ENCODE data around the gene TET3. TPM values are rescaled to one million over a fixed set of nuclear protein-coding genes. Genes with fewer than 3 reads are reported as not detected.

TET3 gene
- polyA plus RNA-seq, 2 of the 4 experiments (the other 2 are of a cell fraction) = 4.6 to 6.1 TPM

DNA sequence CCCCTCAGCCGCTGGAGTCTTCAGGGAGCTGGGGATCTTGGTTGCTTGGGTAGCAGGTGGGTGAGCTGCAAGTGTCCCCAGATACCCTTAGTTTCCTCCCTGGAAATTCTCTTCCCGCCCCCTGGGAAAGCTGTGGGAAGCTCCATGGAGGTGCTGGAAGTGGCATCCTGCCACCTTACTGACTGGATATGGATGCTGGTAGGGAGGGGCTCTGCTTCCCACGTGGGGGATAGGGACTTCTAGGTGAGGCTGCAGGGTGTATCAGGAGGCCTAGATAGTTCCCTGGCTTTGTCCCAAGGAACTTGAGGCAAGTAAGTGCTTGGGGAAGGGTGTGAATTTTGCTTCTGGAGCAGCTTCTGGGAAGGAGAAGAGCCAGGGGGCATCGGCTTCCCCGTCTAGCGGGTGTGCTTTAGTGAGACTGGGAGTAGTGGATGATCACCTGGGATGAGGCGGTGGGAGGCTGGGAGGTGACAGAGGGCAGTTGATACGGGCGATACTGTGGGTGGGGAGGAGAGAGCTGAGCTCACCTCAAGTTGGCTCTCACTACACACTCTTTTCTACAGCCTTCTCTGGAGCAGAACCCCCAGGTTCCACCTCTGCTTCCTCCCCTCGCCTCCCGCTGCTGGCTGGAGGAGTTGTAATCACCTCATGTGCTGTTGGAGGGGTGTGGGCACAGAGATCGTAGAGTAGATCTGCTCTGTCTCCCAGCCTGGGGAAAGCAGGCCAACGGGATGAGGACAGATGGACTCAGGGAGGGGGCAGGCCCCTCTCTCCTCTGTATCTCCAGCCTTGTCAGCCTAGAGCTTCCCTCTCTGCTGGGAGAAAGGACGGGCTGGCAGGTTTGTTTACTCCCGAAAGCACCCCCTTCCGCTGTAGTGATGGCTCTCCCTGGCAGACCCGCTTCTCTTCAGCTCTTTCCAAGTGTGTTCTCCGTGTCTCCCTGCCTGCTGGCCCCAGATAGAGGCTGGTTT lies 19.8 kb downstream of the TET3 start:
- CTCF ChIA-PET = interaction anchor here (0.5 to 1.4 kb wide), 7 partner anchors 9 to 181 kb away, joined by 3 to 4 read pairs (median 3); no protein-coding TSS in a partner anchor
- 93% methylated on average over 18 of the region's 18 CpGs for WGBS (ENCODE audit: missing lambda C conversion rate)
- no peak for ATAC-seq
- POLR2A ChIA-PET = no interaction called here
- Histone ChIP-seq H3K9me3 (no peaks in the 10 kb centered on the region), H3K4me2 (no peak overlapping the region), H3K4me1 (peaks cover 24% of the 10 kb centered on the region), H3K27ac (peak overlapping the region in 1 of 2 experiments; percentile 46; a peak in 2 of 6 replicates), H3K4me3 (no peak overlapping the region)
- no peak for FAIRE-seq
- DNase-seq (ENCODE audit: low read depth in 1 of 2, low spot score in 1 of 2) = no peak
- TF ChIP-seq, protein P1, sequence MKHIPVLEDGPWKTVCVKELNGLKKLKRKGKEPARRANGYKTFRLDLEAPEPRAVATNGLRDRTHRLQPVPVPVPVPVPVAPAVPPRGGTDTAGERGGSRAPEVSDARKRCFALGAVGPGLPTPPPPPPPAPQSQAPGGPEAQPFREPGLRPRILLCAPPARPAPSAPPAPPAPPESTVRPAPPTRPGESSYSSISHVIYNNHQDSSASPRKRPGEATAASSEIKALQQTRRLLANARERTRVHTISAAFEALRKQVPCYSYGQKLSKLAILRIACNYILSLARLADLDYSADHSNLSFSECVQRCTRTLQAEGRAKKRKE (CRISPR knock-in tag; IDR thresholded peaks at IDR 0.05; ENCODE audit: low read depth) = no peak
- TF ChIP-seq POLR2A (IDR thresholded peaks at IDR 0.05; ENCODE audit: low read length) = no peak
- no peak for TF ChIP-seq HOXB5 (CRISPR knock-in tag; IDR thresholded peaks at IDR 0.05)
- TF ChIP-seq BHLHE40 (IDR thresholded peaks at IDR 0.05; ENCODE audit: low read depth, low read length) = no peak
- TF ChIP-seq TFCP2L1 (CRISPR knock-in tag; IDR thresholded peaks at IDR 0.05) = no peak
- TF ChIP-seq RARB (CRISPR knock-in tag; IDR thresholded peaks at IDR 0.05) = no peak
- no peak for TF ChIP-seq ESRRA (IDR thresholded peaks at IDR 0.05; ENCODE audit: borderline replicate concordance, low read length)
- TF ChIP-seq, protein P2, sequence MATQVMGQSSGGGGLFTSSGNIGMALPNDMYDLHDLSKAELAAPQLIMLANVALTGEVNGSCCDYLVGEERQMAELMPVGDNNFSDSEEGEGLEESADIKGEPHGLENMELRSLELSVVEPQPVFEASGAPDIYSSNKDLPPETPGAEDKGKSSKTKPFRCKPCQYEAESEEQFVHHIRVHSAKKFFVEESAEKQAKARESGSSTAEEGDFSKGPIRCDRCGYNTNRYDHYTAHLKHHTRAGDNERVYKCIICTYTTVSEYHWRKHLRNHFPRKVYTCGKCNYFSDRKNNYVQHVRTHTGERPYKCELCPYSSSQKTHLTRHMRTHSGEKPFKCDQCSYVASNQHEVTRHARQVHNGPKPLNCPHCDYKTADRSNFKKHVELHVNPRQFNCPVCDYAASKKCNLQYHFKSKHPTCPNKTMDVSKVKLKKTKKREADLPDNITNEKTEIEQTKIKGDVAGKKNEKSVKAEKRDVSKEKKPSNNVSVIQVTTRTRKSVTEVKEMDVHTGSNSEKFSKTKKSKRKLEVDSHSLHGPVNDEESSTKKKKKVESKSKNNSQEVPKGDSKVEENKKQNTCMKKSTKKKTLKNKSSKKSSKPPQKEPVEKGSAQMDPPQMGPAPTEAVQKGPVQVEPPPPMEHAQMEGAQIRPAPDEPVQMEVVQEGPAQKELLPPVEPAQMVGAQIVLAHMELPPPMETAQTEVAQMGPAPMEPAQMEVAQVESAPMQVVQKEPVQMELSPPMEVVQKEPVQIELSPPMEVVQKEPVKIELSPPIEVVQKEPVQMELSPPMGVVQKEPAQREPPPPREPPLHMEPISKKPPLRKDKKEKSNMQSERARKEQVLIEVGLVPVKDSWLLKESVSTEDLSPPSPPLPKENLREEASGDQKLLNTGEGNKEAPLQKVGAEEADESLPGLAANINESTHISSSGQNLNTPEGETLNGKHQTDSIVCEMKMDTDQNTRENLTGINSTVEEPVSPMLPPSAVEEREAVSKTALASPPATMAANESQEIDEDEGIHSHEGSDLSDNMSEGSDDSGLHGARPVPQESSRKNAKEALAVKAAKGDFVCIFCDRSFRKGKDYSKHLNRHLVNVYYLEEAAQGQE (IDR thresholded peaks at IDR 0.05) = no peak
- no peak for TF ChIP-seq CEBPB (IDR thresholded peaks at IDR 0.05)
- TF ChIP-seq FOSB (CRISPR knock-in tag; IDR thresholded peaks at IDR 0.05) = no peak
- TF ChIP-seq RCOR1 (IDR thresholded peaks at IDR 0.05; ENCODE audit: low read depth, low read length) = no peak
- TF ChIP-seq CHD2 (IDR thresholded peaks at IDR 0.05; ENCODE audit: low read length, partially characterized antibody) = no peak
- TF ChIP-seq RAD21 (conservative IDR thresholded peaks at IDR 0.05 in 1 of 2, IDR thresholded peaks at IDR 0.05 in 1 of 2) = no peak
- no peak for TF ChIP-seq CBX8 (IDR thresholded peaks at IDR 0.05)
- TF ChIP-seq HEYL (CRISPR knock-in tag; IDR thresholded peaks at IDR 0.05) = no peak
- TF ChIP-seq, protein P3, sequence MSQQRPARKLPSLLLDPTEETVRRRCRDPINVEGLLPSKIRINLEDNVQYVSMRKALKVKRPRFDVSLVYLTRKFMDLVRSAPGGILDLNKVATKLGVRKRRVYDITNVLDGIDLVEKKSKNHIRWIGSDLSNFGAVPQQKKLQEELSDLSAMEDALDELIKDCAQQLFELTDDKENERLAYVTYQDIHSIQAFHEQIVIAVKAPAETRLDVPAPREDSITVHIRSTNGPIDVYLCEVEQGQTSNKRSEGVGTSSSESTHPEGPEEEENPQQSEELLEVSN (IDR thresholded peaks at IDR 0.05; ENCODE audit: borderline replicate concordance, low read depth) = no peak
- no peak for TF ChIP-seq FOXS1 (CRISPR knock-in tag; IDR thresholded peaks at IDR 0.05)

DNA sequence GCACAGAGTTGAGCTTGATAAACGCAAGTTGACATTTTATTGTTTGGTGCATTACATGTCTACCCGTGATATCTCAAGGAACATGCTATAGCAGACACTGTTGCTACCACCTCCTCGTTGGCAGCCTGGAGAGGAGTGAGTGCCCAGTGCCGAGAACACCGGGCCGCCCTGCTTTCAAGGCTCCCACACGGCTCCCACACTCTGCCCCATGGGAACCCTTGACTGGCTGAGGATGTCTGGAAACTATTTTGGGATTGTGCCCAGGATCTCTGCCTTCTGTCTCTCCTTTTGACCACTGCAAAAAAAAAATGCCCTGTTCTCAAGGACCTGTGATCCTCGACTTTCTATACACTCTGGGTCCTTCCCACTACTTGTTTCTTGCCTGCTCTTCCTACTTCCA lies 21.1 kb downstream of the TET3 start:
- CTCF ChIA-PET = interaction anchor here (1.3 to 1.5 kb wide), 2 partner anchors 8 to 11 kb away, joined by 3 to 6 read pairs; no protein-coding TSS in a partner anchor
- Histone ChIP-seq H3K4me2 (no peak overlapping the region), H3K4me1 (peaks cover 12% of the 10 kb centered on the region; the same call in 1 of the 3 replicates), H3K27ac (no peak overlapping the region), H3K9me3 (no peaks in the 10 kb centered on the region), H3K4me3 (no peak overlapping the region)
- WGBS (ENCODE audit: missing lambda C conversion rate) = 81% methylated on average over 8 of the region's 8 CpGs
- POLR2A ChIA-PET = no interaction called here
- DNase-seq (ENCODE audit: low read depth in 1 of 2, low spot score in 1 of 2) = no peak
- FAIRE-seq = no peak
- no peak for ATAC-seq
- TF ChIP-seq, protein P2 (IDR thresholded peaks at IDR 0.05) = no peak
- no peak for TF ChIP-seq CHD2 (IDR thresholded peaks at IDR 0.05; ENCODE audit: low read length, partially characterized antibody)
- no peak for TF ChIP-seq ZNF302 (CRISPR knock-in tag; IDR thresholded peaks at IDR 0.05)
- TF ChIP-seq MYC (IDR thresholded peaks at IDR 0.05; ENCODE audit: borderline replicate concordance, low read length) = no peak
- TF ChIP-seq GATA3 (IDR thresholded peaks at IDR 0.05; ENCODE audit: borderline replicate concordance) = no peak
- no peak for TF ChIP-seq MAZ (IDR thresholded peaks at IDR 0.05; ENCODE audit: borderline replicate concordance, low read depth, low read length)
- TF ChIP-seq RFX5 (IDR thresholded peaks at IDR 0.05) = no peak
- TF ChIP-seq HEYL (CRISPR knock-in tag; IDR thresholded peaks at IDR 0.05) = no peak
- TF ChIP-seq, protein P4, sequence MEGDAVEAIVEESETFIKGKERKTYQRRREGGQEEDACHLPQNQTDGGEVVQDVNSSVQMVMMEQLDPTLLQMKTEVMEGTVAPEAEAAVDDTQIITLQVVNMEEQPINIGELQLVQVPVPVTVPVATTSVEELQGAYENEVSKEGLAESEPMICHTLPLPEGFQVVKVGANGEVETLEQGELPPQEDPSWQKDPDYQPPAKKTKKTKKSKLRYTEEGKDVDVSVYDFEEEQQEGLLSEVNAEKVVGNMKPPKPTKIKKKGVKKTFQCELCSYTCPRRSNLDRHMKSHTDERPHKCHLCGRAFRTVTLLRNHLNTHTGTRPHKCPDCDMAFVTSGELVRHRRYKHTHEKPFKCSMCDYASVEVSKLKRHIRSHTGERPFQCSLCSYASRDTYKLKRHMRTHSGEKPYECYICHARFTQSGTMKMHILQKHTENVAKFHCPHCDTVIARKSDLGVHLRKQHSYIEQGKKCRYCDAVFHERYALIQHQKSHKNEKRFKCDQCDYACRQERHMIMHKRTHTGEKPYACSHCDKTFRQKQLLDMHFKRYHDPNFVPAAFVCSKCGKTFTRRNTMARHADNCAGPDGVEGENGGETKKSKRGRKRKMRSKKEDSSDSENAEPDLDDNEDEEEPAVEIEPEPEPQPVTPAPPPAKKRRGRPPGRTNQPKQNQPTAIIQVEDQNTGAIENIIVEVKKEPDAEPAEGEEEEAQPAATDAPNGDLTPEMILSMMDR (IDR thresholded peaks at IDR 0.05) = no peak
- no peak for TF ChIP-seq CBX2 (IDR thresholded peaks at IDR 0.05; ENCODE audit: borderline replicate concordance, low read depth)
